Measurements from ENCODE around the gene PNMT. TPM values are rescaled to one million over a fixed set of nuclear protein-coding genes. Genes with fewer than 3 reads are reported as not detected.

Gene PNMT
- total RNA-seq, 2 donors from 2014 or later: 9.7 to 11.2 TPM

DNA sequence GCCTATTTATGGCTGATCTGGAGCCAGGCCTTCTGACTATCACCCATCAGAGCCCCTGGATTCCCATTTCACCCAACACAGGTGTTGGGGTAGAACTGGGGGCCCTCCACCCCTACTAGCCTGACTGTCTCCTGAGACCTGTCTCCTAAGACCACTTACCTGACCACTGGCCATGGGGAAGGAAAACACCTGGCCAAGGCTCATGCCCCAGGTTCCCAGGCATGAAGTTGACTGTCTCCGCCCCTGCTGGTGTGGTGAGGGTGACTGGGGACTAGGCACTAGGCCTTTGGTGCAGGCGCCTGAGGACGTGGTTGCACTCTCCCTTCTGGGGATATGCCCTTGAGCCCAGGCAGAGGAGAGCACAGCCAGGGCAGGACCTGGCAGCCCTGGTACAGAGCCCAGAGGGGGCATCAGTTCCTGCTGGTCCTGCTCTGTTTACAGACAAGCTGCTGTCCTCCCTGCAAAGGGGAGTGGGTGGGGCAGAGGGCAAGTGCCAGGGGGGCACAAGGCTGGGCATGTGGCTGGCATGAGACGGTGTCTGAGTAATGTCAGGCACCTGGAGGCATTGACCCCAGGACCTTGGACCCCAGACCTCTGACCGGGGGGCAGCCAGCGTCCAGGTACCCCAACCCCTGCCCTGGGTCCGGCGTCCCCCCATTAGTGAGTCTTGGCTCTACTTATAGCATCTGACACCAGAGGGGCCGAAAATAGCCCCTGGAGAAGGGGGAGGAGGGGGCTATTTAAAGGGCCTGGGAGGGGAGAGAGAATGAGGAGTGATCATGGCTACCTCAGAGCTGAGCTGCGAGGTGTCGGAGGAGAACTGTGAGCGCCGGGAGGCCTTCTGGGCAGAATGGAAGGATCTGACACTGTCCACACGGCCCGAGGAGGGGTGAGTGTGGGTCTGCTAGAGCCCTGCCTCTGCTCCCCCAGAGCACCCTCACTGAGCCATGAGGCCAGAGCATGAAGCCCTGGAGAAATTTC, 3.4 kb upstream of the PNMT start, which contains the start of gene TCAP:
Gene TCAP, plus strand, starts transcription at position 769 of the 981 bp plus-strand sequence. Its CDS starts 11 bp downstream, at position 780.
- peak; percentile 58 for DNase-seq
- ATAC-seq: peak; percentile 37 to 39
- intact Hi-C loops (cut with DNase I): no loop called here

DNA sequence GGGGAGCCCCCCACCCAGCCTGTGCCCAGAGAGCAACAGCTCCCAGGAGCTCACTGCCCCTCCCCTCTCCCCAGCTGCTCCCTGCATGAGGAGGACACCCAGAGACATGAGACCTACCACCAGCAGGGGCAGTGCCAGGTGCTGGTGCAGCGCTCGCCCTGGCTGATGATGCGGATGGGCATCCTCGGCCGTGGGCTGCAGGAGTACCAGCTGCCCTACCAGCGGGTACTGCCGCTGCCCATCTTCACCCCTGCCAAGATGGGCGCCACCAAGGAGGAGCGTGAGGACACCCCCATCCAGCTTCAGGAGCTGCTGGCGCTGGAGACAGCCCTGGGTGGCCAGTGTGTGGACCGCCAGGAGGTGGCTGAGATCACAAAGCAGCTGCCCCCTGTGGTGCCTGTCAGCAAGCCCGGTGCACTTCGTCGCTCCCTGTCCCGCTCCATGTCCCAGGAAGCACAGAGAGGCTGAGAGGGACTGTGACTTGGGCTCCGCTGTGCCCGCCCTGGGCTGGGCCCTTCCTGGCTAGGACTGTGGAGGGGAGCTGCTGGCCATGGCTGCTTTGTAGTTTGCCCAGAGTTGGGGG, 2.5 kb upstream of the PNMT start:
- ATAC-seq (peak; percentile 2 to 12), DNase-seq (no peak)
- intact Hi-C loops (cut with DNase I): no loop called here

DNA sequence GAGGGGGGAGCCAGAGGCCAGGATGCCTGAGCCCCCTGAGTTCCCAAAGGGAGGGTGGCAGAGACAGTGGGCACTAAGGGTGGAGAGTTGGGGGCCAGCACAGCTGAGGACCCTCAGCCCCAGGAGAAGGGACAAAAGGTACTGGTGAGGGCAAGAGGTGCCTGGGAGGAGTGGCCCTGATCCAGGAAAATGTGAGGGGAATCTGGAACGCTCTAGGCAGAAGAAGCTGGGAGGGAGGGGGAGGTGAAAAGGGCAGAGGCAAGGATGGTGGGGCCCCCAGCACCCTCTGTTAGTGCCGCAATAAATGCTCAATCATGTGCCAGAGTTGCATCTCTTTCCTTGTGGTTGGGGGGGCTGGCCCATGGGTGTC, 2.0 kb upstream of the PNMT start:
- intact Hi-C loops (cut with DNase I): no loop called here
- DNase-seq: no peak
- ATAC-seq: peak in 1 of 2 donors; percentile 0

DNA sequence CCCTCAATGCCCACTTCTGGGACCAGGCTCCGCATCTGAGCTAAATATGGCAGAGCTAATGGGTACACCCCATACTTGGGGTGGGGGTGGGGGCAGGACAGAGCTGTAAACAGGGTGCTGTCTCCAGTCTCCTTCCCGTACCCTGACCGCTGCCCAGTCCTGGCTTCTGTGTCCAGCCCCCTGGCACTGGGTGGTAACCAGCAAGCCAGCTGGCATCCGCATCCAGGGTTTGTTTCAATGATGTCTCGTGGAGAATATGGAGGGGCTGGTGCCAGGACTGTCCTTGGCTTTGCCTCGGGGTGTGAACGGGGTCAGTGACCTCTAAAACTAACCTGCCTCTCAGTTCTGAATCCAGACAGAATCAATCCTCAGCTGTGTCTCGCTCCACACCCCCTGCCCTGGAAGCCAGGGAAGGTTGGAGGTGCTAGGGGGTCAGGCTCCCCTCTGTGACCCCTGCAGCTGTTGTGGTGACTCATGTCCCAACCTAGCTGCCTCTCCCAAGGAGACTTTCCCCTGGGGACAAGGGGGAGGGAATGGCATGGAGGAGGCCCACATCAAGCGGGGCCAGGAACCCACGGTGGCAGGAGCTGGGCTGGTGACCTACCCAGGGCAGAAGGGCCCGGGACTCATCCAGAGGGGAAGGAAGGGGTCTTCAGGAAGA, 1.5 kb upstream of the PNMT start:
- ATAC-seq (peak; percentile 30 to 56), DNase-seq (peak; percentile 76)
- intact Hi-C loops (cut with DNase I): no loop called here

DNA sequence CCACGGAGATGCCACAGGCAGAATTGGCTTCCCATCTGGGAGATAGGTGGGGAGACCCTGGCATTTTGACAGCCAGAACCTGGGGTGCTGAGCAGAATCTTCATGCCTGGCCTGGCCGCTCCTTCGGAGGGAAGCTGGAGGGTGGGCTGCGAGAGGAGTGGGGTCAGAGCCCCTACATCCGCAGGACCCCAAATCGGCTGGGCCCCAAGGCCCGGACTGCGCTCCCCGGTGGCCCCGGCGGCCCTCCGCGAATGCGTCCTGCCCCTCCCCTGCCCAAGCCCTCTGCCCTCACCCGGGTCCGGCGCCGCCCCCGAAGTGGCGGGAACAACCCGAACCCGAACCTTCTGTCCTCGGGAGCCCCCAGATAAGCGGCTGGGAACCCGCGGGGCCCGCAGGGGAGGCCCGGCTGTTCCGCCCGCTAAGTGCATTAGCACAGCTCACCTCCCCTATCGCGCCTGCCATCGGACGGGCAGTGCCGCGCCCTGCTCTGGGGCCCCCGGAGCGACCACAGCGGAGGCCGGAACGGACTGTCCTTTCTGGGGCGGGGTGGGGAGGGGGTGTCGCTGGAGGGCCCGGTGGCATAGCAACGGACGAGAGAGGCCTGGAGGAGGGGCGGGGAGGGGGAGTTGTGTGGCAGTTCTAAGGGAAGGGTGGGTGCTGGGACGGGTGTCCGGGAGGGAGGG, 850 bp upstream of the PNMT start:
- DNase-seq: peak; percentile 59
- peak; percentile 19 to 21 for ATAC-seq
- intact Hi-C loops (cut with DNase I): no loop called here

DNA sequence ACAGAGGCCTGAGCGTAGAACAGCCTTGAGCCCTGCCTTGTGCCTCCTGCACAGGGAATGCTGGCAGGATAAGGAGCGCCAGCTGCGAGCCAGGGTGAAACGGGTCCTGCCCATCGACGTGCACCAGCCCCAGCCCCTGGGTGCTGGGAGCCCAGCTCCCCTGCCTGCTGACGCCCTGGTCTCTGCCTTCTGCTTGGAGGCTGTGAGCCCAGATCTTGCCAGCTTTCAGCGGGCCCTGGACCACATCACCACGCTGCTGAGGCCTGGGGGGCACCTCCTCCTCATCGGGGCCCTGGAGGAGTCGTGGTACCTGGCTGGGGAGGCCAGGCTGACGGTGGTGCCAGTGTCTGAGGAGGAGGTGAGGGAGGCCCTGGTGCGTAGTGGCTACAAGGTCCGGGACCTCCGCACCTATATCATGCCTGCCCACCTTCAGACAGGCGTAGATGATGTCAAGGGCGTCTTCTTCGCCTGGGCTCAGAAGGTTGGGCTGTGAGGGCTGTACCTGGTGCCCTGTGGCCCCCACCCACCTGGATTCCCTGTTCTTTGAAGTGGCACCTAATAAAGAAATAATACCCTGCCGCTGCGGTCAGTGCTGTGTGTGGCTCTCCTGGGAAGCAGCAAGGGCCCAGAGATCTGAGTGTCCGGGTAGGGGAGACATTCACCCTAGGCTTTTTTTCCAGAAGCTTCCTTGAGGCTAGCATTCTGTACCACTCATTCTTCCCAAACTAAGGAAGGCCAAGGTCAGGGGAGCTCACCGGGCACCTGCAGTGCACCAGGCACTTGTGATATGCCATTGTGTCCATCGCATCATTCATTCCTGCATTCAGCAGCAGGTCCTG, 1.9 kb downstream of the PNMT start:
- intact Hi-C loops (cut with DNase I): loop anchor here in 1 of 2 donors (5.0 kb wide), 1 partner anchor 48 kb away; no protein-coding TSS in a partner anchor
- ATAC-seq (no peak), DNase-seq (no peak)

DNA sequence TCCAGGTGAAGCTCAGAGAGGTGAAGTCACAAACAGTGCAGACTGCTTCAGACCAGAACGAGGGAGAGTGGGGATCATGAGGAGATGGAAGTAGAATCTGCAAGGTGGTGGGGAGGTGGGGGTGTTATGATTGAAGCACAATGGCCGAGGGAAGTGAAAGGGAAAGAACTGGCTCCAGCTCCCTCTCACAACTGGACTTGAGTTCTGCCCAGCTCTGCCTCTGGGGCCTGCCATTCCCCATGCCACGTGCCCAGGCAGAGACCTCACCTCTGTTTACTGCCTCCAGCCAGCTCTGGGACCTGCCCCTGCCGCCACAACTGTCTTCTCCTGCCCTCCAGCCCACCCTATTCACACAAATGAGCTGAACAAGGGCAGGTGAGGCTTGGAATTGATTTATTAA, 2.5 kb downstream of the PNMT start:
- intact Hi-C loops (cut with DNase I): loop anchor here in 1 of 2 donors (5.0 kb wide), 1 partner anchor 48 kb away; no protein-coding TSS in a partner anchor
- DNase-seq (no peak), ATAC-seq (no peak)

DNA sequence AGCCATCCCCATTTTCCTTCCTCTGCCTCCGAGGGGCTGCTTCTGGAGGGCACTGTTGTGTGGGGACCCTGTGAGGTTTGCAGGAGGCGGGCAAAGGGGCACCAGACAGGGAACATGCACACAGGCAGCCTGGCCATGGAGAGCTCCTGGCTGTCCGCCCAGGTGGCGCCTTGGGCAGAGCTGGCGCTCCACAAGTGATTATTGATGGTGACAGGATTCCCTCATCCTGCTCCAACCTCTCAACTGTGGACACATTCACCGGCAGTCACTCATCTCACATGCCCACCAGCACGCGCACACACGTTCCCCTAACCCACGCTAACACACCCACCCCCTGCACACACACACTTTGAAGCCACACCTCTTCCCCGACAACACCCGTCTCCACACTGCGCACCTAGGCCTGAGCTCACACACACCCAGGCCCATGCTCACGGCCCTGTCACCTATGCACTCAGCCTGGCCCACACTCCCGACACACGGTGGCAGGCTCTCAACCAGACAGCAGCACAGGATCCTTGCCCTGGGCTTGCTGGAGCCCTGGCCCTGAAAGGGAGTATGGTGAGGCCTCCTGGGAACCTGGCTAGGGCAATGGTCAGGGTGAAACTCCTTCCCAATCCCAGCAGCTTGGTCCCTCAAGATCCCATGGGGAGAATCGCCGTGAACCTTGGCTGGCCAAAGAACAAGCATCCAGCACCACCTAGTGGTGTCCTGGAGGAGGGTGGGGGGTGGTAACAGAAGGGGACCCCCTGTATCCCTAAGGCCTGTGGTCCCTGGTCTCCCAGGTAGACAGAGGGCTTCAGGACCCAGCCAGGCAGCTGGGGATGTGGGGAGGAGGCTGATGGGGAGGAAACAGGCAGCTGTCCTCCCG, 3.6 kb downstream of the PNMT start:
- DNase-seq: peak; percentile 71
- intact Hi-C loops (cut with DNase I): loop anchor here in 1 of 2 donors (5.0 kb wide), 1 partner anchor 50 kb away; no protein-coding TSS in a partner anchor
- peak; percentile 12 to 28 for ATAC-seq

DNA sequence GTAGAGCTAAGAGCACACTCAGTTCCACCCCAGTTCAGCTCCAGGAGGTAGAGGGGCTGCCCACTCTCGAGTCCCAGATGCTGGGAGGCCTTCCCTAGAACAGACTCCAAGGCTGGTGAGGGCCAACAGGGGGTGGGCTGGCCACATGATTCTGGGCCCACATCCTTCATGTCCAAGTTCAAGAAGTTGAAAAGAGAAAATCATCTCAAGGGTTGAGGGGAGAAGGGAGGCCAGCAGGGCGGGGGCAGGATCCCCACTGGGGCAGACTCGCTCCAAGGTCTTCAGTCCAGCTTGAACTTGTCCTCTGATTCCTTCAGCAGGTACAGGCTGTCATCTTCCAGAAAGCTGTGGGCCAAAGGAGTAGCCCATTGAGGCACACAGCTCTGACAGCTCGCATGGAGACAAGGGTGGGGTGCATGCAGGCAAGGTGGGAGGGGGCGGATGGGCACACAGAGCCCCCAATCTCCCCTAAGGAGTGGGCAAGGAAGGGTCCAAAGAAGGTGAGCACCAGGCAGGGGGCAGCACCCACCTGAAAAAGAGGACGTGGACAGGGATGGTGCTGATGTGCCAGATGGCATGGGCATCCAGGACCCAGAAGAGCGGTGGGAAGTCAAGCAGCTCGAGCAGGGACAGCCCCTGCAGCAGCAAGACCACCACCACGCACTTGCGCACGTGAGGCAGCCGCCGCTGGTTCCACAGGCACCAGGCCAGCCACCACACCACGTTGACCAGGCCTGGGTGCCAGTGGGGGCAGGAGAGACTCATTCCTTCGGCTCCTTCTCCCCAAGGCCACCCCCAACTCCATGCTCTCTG, 4.5 kb downstream of the PNMT start:
- intact Hi-C loops (cut with DNase I): loop anchor here in 1 of 2 donors (5.0 kb wide), 1 partner anchor 50 kb away; no protein-coding TSS in a partner anchor
- ATAC-seq: no peak
- DNase-seq: no peak

DNA sequence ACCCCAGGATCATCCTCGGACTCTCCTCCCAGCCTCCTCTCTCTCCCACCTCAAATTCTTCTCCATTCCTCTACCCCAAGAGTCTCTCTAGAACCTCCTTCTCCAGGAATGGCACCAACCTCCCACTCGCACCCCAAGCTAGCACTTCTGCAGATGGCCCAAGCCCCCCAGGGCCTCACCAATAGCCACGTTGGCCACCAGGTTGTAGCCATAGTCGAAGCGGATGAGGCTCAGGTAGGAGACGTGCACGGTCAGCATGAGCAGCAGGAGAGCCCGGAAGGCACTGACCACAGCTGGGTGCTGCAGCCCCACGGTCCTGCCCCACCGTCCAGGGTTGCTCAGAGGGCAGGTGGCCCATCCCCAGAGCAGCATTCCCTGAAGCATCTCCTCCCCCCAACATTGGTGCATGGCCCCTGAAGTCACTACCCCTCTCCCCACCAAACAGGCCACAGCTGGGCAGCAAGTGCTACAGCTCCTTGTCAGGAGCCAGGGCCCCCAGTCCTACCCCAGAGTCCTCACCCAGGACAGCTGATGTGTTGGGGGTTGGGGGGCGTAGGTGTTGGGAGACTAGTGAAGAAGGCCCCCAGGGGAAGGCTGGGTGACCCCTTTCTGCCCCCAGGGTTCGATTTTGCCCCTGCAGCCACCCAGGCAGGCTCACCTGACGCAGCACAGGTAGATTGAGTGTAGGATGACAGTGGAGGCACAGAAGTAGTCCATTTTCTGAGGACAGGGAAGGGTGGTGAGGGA, 5.3 kb downstream of the PNMT start:
- no peak for DNase-seq
- ATAC-seq: no peak
- intact Hi-C loops (cut with DNase I): loop anchor here in 1 of 2 donors (5.0 kb wide), 1 partner anchor 51 kb away; no protein-coding TSS in a partner anchor

DNA sequence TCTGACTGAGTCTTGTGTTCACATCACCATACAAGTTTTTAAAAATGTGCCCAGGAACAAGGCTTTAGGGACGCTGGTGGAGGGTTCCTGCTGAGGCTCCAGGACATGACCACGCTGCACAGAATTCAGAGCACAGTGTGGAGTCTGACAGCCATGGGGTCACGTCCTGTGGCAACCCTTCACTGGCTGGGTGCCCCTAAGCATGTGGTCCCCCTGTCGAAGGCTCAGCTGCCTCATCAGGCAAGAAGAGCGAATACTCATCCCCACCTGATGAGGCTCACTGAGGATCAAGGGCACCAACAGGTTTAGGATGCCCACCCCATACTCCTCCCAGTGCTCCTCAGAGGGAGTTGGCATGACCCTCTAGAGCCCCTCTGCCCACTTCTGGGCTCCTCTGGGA, 5.9 kb downstream of the PNMT start:
- intact Hi-C loops (cut with DNase I): loop anchor here in 1 of 2 donors (5.0 kb wide), 1 partner anchor 52 kb away; no protein-coding TSS in a partner anchor
- DNase-seq (no peak), ATAC-seq (no peak)

DNA sequence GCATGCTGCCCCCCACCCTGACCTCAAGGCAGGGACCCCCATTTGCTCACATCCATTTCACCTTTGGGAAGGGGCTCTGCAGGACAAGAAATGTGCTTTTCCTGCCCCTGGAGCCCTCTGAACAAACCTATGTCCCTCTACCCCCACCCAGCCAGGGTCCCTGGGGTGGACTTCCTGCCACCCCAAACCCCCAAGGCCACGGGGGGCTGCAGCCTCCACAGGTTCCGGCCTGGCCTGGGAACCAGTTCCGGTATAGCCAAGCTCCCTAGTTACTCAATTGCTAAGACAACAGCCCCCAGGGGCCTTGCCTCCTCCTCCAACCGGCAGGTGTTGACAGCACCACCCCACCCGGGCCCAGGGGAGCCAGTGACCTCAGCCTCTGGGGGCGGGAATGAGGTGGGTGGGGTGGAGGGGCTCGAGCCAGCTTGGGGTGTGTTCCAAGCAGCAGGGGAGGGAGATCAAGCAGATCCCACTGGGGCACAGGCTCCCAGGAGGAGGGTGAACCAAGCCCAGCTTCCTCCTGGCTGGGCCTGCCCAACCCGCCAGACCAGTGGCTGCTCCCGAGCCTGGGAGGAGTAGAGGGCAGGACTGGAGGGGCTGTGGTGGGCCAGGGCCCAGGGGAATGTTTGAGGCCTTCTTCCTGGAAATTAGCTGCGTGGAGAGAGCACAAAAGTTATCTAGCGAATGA, 6.6 kb downstream of the PNMT start:
- DNase-seq (peak; percentile 69), ATAC-seq (peak; percentile 28 to 45)
- intact Hi-C loops (cut with DNase I): loop anchor here in 1 of 2 donors (5.0 kb wide), 1 partner anchor 53 kb away; no protein-coding TSS in a partner anchor

DNA sequence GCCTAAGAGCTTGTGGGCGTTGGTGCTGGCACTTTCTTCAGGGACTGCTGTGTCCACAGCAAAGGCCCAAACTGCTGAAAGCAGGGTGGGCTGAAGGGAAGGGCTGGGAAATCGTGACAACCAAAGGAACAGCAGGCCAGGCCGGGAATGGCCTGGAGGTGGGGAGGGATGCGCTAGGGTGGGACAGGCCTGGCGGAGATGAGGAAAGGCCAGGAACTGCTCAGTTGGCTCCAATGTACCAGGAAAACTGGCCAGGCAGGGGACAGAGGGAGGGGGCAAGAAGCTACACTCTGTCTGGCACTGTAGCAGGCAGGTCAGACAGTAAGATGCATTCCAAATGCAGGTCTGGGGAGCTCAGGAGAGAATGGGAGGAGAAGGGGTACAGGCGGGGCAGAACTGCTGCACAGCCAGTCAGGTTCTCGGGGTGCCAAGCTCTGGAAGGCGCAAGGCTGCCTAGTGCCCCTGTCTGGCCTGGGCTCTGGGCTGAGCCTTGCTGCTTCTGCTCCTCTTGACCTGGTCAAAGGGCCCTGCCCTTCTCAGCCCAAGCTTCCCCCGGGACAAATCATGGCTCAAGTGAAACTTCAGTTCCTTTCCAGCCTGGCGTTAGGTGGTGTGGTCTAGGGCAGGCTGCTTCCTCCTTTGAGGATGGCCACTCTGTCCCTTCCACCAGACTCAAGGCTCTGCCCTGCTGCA, 7.3 kb downstream of the PNMT start:
- ATAC-seq (no peak), DNase-seq (no peak)
- intact Hi-C loops (cut with DNase I): no loop called here

DNA sequence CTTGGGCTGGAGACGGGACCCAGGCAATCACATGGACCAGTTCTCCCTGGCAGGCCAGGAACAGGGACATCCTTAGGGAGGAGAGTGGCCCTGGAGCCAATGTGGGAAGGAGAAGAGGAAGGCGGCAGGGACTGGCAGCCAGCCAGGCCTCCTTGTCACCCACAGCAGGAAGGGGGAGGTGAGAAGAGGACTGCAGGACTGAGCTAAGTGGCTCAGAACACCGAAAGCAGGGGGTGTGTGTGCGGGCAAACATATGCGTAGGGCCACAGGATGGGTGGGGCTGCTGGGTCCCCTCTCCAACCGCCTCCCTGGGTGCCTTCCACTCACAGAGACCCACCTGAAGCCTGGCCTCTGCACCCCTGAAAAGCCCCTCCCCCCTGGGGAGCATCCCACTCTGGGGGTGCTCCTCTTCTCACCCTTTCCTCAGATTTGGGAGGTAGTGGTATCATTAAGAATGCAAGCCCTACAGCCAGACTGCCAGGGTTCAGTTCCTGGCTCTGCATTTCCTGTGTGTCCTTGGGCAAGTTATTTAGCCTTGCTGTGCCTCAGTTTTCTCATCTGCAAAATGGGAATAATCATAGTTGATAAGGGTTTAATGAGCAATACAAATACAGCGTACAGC, 8.1 kb downstream of the PNMT start:
- DNase-seq (peak; percentile 72), ATAC-seq (peak; percentile 33 to 36)
- intact Hi-C loops (cut with DNase I): no loop called here

Data from left cardiac atrium (tissue), 4 donors.